Neural cell (in vitro differentiated cells): ENCODE results near the gene ETFA. TPM values are rescaled to one million over a fixed set of nuclear protein-coding genes. Genes with fewer than 3 reads are reported as not detected.

Experiments
- H2AFZ ChIP-seq: fragments of 200-600, 300-800 bp; sonication (generic), shearing (Covaris generic); 2 replicates; pipeline ENCODE4 v1.6.0; 2014; ENCODE audit warnings: low read depth, mild to moderate bottlenecking, antibody characterized with exemption, low read length, moderate library complexity
- H3F3A ChIP-seq: fragments of 200-600 bp; shearing (Covaris generic); 2 replicates; pipeline ENCODE4 v1.6.1; 2016; ENCODE audit warnings: mild to moderate bottlenecking, moderate library complexity, mixed read lengths, antibody characterized with exemption, low read length; ENCODE audit not compliant: insufficient read depth, poor library complexity, severe bottlenecking
- H3K27ac ChIP-seq: fragments of 200-600, 300-800 bp; sonication (generic), shearing (Covaris generic); 2 replicates; pipeline ENCODE4 v1.5.1; 2014; ENCODE audit warnings: mild to moderate bottlenecking, low read length, moderate library complexity
- H3K27me3 ChIP-seq: fragments of 300-800, 200-600 bp; sonication (generic), shearing (Covaris generic); 2 replicates; pipeline ENCODE4 v1.6.0; 2014; ENCODE audit warnings: mild to moderate bottlenecking, low read depth, low read length, moderate library complexity; ENCODE audit not compliant: insufficient read depth
- H3K36me3 ChIP-seq: fragments of 300-800, 200-600 bp; sonication (generic), shearing (Covaris generic); 2 replicates; pipeline ENCODE4 v1.5.1; 2014; ENCODE audit warnings: mild to moderate bottlenecking, antibody characterized with exemption, low read length, moderate library complexity; ENCODE audit not compliant: insufficient read depth
- H3K4me2 ChIP-seq: fragments of 300-800, 200-600 bp; sonication (generic), shearing (Covaris generic); 2 replicates; pipeline ENCODE4 v1.6.0; 2014; ENCODE audit warnings: mild to moderate bottlenecking, low read length
- H3K4me3 ChIP-seq: fragments of 300-800, 200-600 bp; sonication (generic), shearing (Covaris generic); 2 replicates; pipeline ENCODE4 v1.5.1; 2014; ENCODE audit warnings: mild to moderate bottlenecking, low read length, moderate library complexity
- H3K79me2 ChIP-seq: fragments of 200-600 bp; shearing (Covaris generic); replicated peaks from 2 replicates; pipeline ENCODE4 v1.6.0; 2014; ENCODE audit warnings: mild to moderate bottlenecking, low read length, moderate library complexity; ENCODE audit not compliant: insufficient read depth
- H3K9ac ChIP-seq: fragments of 300-800, 200-600 bp; sonication (generic), shearing (Covaris generic); 2 replicates; pipeline ENCODE4 v1.6.1; 2016; ENCODE audit warnings: mild to moderate bottlenecking, low read length, mixed read lengths
- H3K9me2 ChIP-seq: fragments of 200-600 bp; shearing (Covaris generic); 2 replicates; pipeline ENCODE4 v1.6.1; 2016; ENCODE audit warnings: mild to moderate bottlenecking, low read length, mixed read lengths; ENCODE audit not compliant: insufficient read depth
- H3K9me3 ChIP-seq: fragments of 200-600, 300-800 bp; sonication (generic), shearing (Covaris generic); 2 replicates; pipeline ENCODE4 v1.6.1; 2016; ENCODE audit warnings: mild to moderate bottlenecking, mixed run types, low read length, moderate library complexity, mixed read lengths
- H4K20me1 ChIP-seq: fragments of 200-600 bp; shearing (Covaris generic); 2 replicates; pipeline ENCODE4 v1.6.1; 2016; ENCODE audit warnings: mild to moderate bottlenecking, mixed run types; ENCODE audit not compliant: insufficient read depth
- CTCF ChIP-seq: fragments of 450-650 bp; IDR thresholded peaks from 2 replicates; pipeline ENCODE4 v1.5.1; 2014; ENCODE audit warnings: antibody characterized with exemption, mild to moderate bottlenecking, moderate library complexity; ENCODE audit not compliant: poor library complexity, severe bottlenecking
- EP300 ChIP-seq: fragments of 450-650 bp; conservative IDR thresholded peaks from 2 replicates; pipeline ENCODE4 v1.6.1; 2014; ENCODE audit warnings: antibody characterized with exemption, mild to moderate bottlenecking, moderate library complexity; ENCODE audit not compliant: poor library complexity, severe bottlenecking
- EZH2 ChIP-seq: fragments of 200-600, 300-800 bp; shearing (Covaris generic), sonication (generic); IDR thresholded peaks from 2 replicates; pipeline ENCODE4 v1.6.1; 2014; ENCODE audit warnings: antibody characterized with exemption, low read length, borderline replicate concordance, mild to moderate bottlenecking; ENCODE audit not compliant: insufficient read depth, poor library complexity, severe bottlenecking
- MXI1 ChIP-seq: fragments of 450-650 bp; conservative IDR thresholded peaks from 2 replicates; pipeline ENCODE4 v1.6.1; 2014; ENCODE audit warnings: antibody characterized with exemption, mild to moderate bottlenecking; ENCODE audit not compliant: poor library complexity, severe bottlenecking
- POLR2AphosphoS5 ChIP-seq: IDR thresholded peaks from 2 replicates; pipeline ENCODE4 v1.6.1; 2012
- RAD21 ChIP-seq: fragments of 450-650 bp; conservative IDR thresholded peaks from 2 replicates; pipeline ENCODE4 v1.6.1; 2014; ENCODE audit warnings: antibody characterized with exemption, mild to moderate bottlenecking, moderate library complexity
- REST ChIP-seq: IDR thresholded peaks from 2 replicates; pipeline ENCODE4 v1.6.1; 2012; ENCODE audit warnings: borderline replicate concordance
- SMC3 ChIP-seq: fragments of 450-650 bp; conservative IDR thresholded peaks from 2 replicates; pipeline ENCODE4 v1.6.1; 2014; ENCODE audit warnings: antibody characterized with exemption, mild to moderate bottlenecking, moderate library complexity; ENCODE audit not compliant: poor library complexity
- TAF1 ChIP-seq: IDR thresholded peaks from 2 replicates; pipeline ENCODE4 v1.6.1; 2012; ENCODE audit warnings: low read depth
- polyA plus RNA-seq: library from polyadenylated mRNA; depleted of rRNA; stranded (reverse); fragments of >200 nt; gene quantifications from 2 replicates; pipeline ENCODE4 v1.2.3, GENCODE V29; 2014

Gene ETFA
- polyA plus RNA-seq, 1 donor from 2014 or later = 145 TPM

GRCh38 chr15:76303909-76304308 lies 7.4 kb downstream of the ETFA start:
- no peaks in the 10 kb centered on the region for H4K20me1 ChIP-seq
- H3K4me3 ChIP-seq = no peak overlapping the region
- no peaks in the 10 kb centered on the region for H3K27me3 ChIP-seq
- peaks cover 45% of the 10 kb centered on the region for H3K79me2 ChIP-seq
- H3K9me3 ChIP-seq = no peaks in the 10 kb centered on the region
- H3K27ac ChIP-seq = no peak overlapping the region
- no peak overlapping the region for H3K9ac ChIP-seq
- TF ChIP-seq CTCF = no peak
- no peak for TF ChIP-seq TAF1
- TF ChIP-seq EZH2 = no peak
- TF ChIP-seq SMC3 = no peak
- TF ChIP-seq REST = no peak
- no peak for TF ChIP-seq POLR2AphosphoS5
- no peak for TF ChIP-seq MXI1
- no peak for TF ChIP-seq EP300
- no peak for TF ChIP-seq RAD21
- H3F3A ChIP-seq = no peaks in the 10 kb centered on the region
- H3K4me2 ChIP-seq = no peak overlapping the region
- no peak overlapping the region for H2AFZ ChIP-seq
- no peaks in the 10 kb centered on the region for H3K36me3 ChIP-seq
- H3K9me2 ChIP-seq = no peaks in the 10 kb centered on the region

GRCh38 chr15:76299786-76300185 lies 11.5 kb downstream of the ETFA start:
- Histone ChIP-seq H3K9me2 (no peaks in the 10 kb centered on the region), H4K20me1 (no peaks in the 10 kb centered on the region), H3K36me3 (no peaks in the 10 kb centered on the region), H3K79me2 (peaks cover 18% of the 10 kb centered on the region), H3K27ac (no peak overlapping the region), H3K4me2 (no peak overlapping the region), H3K27me3 (no peaks in the 10 kb centered on the region), H3K9me3 (no peaks in the 10 kb centered on the region), H3K4me3 (no peak overlapping the region), H2AFZ (no peak overlapping the region), H3F3A (no peaks in the 10 kb centered on the region), H3K9ac (no peak overlapping the region)
- TF ChIP-seq MXI1 = no peak
- TF ChIP-seq EP300 = no peak
- TF ChIP-seq POLR2AphosphoS5 = no peak
- no peak for TF ChIP-seq EZH2
- TF ChIP-seq TAF1 = no peak
- no peak for TF ChIP-seq CTCF
- no peak for TF ChIP-seq SMC3
- TF ChIP-seq RAD21 = no peak
- TF ChIP-seq REST = no peak
